Measurements from ENCODE around the gene ELOVL2. TPM values are rescaled to one million over a fixed set of nuclear protein-coding genes. Genes with fewer than 3 reads are reported as not detected.

The ELOVL2 gene
- total RNA-seq, 3 donors from 2014 or later: 0.12 to 0.63 TPM; not detected in 1

- DNase-seq: no peak
- ATAC-seq: no peak
- H3K4me3 ChIP-seq: no peak overlapping the region
- TF ChIP-seq CTCF (IDR thresholded peaks at IDR 0.05): no peak
- intact Hi-C loops (cut with DNase I, micrococcal nuclease): no loop called here
- no peaks in the 10 kb centered on the region for H3K36me3 ChIP-seq (ENCODE audit: low read depth)
- H3K4me1 ChIP-seq (ENCODE audit: low read depth): no peaks in the 10 kb centered on the region
- H3K9me3 ChIP-seq: no peaks in the 10 kb centered on the region
Observed at GRCh38 chr6:11027565-11028110, 16.5 kb downstream of the ELOVL2 start.

GRCh38 chr6:11025921-11026635 is 18.0 kb downstream of the ELOVL2 start:
- no peak for TF ChIP-seq CTCF (IDR thresholded peaks at IDR 0.05)

GRCh38 chr6:11025130-11025529 is 19.0 kb downstream of the ELOVL2 start:
- Histone ChIP-seq H3K4me3 (no peak overlapping the region), H3K4me1 (ENCODE audit: low read depth) (no peaks in the 10 kb centered on the region), H3K9me3 (no peaks in the 10 kb centered on the region), H3K36me3 (ENCODE audit: low read depth) (no peaks in the 10 kb centered on the region)
- no peak for ATAC-seq
- TF ChIP-seq CTCF (IDR thresholded peaks at IDR 0.05): no peak
- intact Hi-C loops (cut with DNase I, micrococcal nuclease): no loop called here
- no peak for DNase-seq

More at GRCh38 chr6:11025921-11026635, 18.0 kb downstream of the ELOVL2 start:
- no peaks in the 10 kb centered on the region for H3K36me3 ChIP-seq (ENCODE audit: low read depth)
- ATAC-seq (no peak), DNase-seq (no peak)
- intact Hi-C loops (cut with DNase I, micrococcal nuclease): no loop called here
- H3K4me3 ChIP-seq: no peak overlapping the region
- H3K4me1 ChIP-seq (ENCODE audit: low read depth): no peaks in the 10 kb centered on the region
- no peaks in the 10 kb centered on the region for H3K9me3 ChIP-seq

- Histone ChIP-seq H3K4me1 (ENCODE audit: low read depth) (no peaks in the 10 kb centered on the region), H3K9me3 (no peaks in the 10 kb centered on the region), H3K36me3 (ENCODE audit: low read depth) (no peaks in the 10 kb centered on the region), H3K4me3 (no peak overlapping the region)
- no peak for ATAC-seq
- TF ChIP-seq CTCF (IDR thresholded peaks at IDR 0.05): no peak
- no peak for DNase-seq
- intact Hi-C loops (cut with DNase I, micrococcal nuclease): no loop called here
Observed at GRCh38 chr6:11023032-11023431, 21.1 kb downstream of the ELOVL2 start.

- Histone ChIP-seq H3K9me3 (no peaks in the 10 kb centered on the region), H3K4me3 (no peak overlapping the region), H3K4me1 (ENCODE audit: low read depth) (no peaks in the 10 kb centered on the region), H3K36me3 (ENCODE audit: low read depth) (no peaks in the 10 kb centered on the region)
- DNase-seq (no peak), ATAC-seq (no peak)
- intact Hi-C loops (cut with DNase I, micrococcal nuclease): no loop called here
- no peak for TF ChIP-seq CTCF (IDR thresholded peaks at IDR 0.05)
Observed at GRCh38 chr6:11021714-11022113, 22.4 kb downstream of the ELOVL2 start.
